GM12873 (cell line): ENCODE measurements around the gene MEST.

Experiments
- CTCF ChIP-seq: IDR thresholded peaks from 2 replicates; pipeline ENCODE4 v1.5.1; 2012; ENCODE audit warnings: low read depth, mild to moderate bottlenecking, moderate library complexity, low read length, control low read depth; ENCODE audit not compliant: insufficient read depth; ENCODE audit errors: missing control alignments

The MEST gene

GRCh38 chr7:130513447-130513846 is 21.6 kb downstream of the MEST start:
- no peak for TF ChIP-seq CTCF

GRCh38 chr7:130515315-130516040 is 23.6 kb downstream of the MEST start:
- no peak for TF ChIP-seq CTCF

- no peak for TF ChIP-seq CTCF
Observed at GRCh38 chr7:130521258-130521951, 29.5 kb downstream of the MEST start.

GRCh38 chr7:130524628-130525027 is 32.7 kb downstream of the MEST start:
- no peak for TF ChIP-seq CTCF

- no peak for TF ChIP-seq CTCF
Observed at GRCh38 chr7:130529417-130529816, 37.5 kb downstream of the MEST start.

- no peak for TF ChIP-seq CTCF
Observed at GRCh38 chr7:130543487-130544010, 51.7 kb downstream of the MEST start.

GRCh38 chr7:130544356-130544755 is 52.5 kb downstream of the MEST start:
- no peak for TF ChIP-seq CTCF
